IMR-90 (cell line): ENCODE measurements around the gene OR6C65. TPM values are rescaled to one million over a fixed set of nuclear protein-coding genes. Genes with fewer than 3 reads are reported as not detected.

Source experiments
- ATAC-seq: fragments of 200-7000 bp; cut with Tn5 transposase; 2 replicates; pipeline ENCODE4 v1.9.1; 2020; ENCODE audit warnings: low read depth, mild to moderate bottlenecking, moderate library complexity
- BruUV-seq: library from RNA; stranded (reverse); fragments of 400-500 nt; replicated peaks from 2 replicates; lab custom pipeline; 2021; lab: Mats Ljungman, UMichigan
- CTCF ChIA-PET: fragments of 300-600 bp; formaldehyde crosslinking; extraction: SDS; loops from one replicate; lab custom pipeline; 2021; ENCODE audit warnings: antibody characterized with exemption; lab: Yijun Ruan, JAX
- POLR2A ChIA-PET: fragments of 300-600 bp; sonication (Branson Sonifier 250); formaldehyde crosslinking; loops from one replicate; lab custom pipeline; 2022; ENCODE audit warnings: antibody characterized with exemption; ENCODE audit not compliant: unreplicated experiment; lab: Charles Lee
- DNase-seq: peaks from one replicate; pipeline ENCODE4 v3.0.0; 2013
- H2AFZ ChIP-seq: replicated peaks from 2 replicates; pipeline ENCODE3; 2013; ENCODE audit warnings: low read length, mild to moderate bottlenecking; ENCODE audit not compliant: poor library complexity
- H2AK5ac ChIP-seq: 2 replicates; pipeline ENCODE4 v1.6.1; 2013; ENCODE audit warnings: low read depth, low read length, inconsistent platforms
- H2AK9ac ChIP-seq: replicated peaks from 2 replicates; pipeline ENCODE3; 2013; ENCODE audit warnings: mild to moderate bottlenecking, low read depth, low read length, moderate library complexity; ENCODE audit not compliant: poor library complexity
- H2BK120ac ChIP-seq: 2 replicates; pipeline ENCODE4 v1.6.1; 2013; ENCODE audit warnings: low read depth, low read length, inconsistent platforms
- H2BK15ac ChIP-seq: 3 replicates; pipeline ENCODE4 v1.6.1; 2013; ENCODE audit warnings: low read depth, low read length, inconsistent platforms
- H2BK20ac ChIP-seq: 2 replicates; pipeline ENCODE4 v1.6.1; 2013; ENCODE audit warnings: low read depth, mild to moderate bottlenecking, inconsistent platforms, low read length, moderate library complexity
- H2BK5ac ChIP-seq: 2 replicates; pipeline ENCODE4 v1.6.1; 2013; ENCODE audit warnings: mild to moderate bottlenecking, low read depth, low read length, inconsistent platforms; ENCODE audit not compliant: poor library complexity, severe bottlenecking
- H3K14ac ChIP-seq: replicated peaks from 2 replicates; pipeline ENCODE4 v1.6.1; 2013; ENCODE audit warnings: low read depth, low read length, inconsistent platforms
- H3K18ac ChIP-seq: 2 replicates; pipeline ENCODE4 v1.6.1; 2013; ENCODE audit warnings: low read depth, low read length, control low read depth
- H3K23ac ChIP-seq: 2 replicates; pipeline ENCODE4 v1.6.1; 2013; ENCODE audit warnings: low read depth, low read length, inconsistent platforms
- H3K27ac ChIP-seq: 2 replicates; pipeline ENCODE4 v1.5.1; 2013; ENCODE audit warnings: mild to moderate bottlenecking, control low read depth, low read length; ENCODE audit not compliant: insufficient read depth
- H3K27me3 ChIP-seq: 2 replicates; pipeline ENCODE4 v1.6.1; 2013; ENCODE audit warnings: low read length; ENCODE audit not compliant: control insufficient read depth, insufficient read depth
- H3K36me3 ChIP-seq: 2 replicates; pipeline ENCODE4 v1.6.1; 2013; ENCODE audit warnings: low read length, mixed read lengths; ENCODE audit not compliant: control insufficient read depth, insufficient read depth
- H3K4ac ChIP-seq: 2 replicates; pipeline ENCODE4 v1.6.1; 2013; ENCODE audit warnings: low read depth, low read length, inconsistent platforms
- H3K4me1 ChIP-seq: 2 replicates; pipeline ENCODE4 v1.6.1; 2013; ENCODE audit warnings: low read length, mixed read lengths; ENCODE audit not compliant: control insufficient read depth, insufficient read depth
- H3K4me2 ChIP-seq: 2 replicates; pipeline ENCODE4 v1.6.1; 2013; ENCODE audit warnings: low read depth, mild to moderate bottlenecking, control low read depth, low read length, moderate library complexity
- H3K4me3 ChIP-seq: 2 replicates; pipeline ENCODE4 v1.5.1; 2013; ENCODE audit warnings: low read depth, mild to moderate bottlenecking, control low read depth, low read length, moderate library complexity; ENCODE audit not compliant: insufficient read depth
- H3K56ac ChIP-seq: 2 replicates; pipeline ENCODE4 v1.6.1; 2013; ENCODE audit warnings: low read length, inconsistent platforms; ENCODE audit not compliant: insufficient read depth; ENCODE audit errors: extremely low read depth
- H3K79me1 ChIP-seq, 2 experiments: 2 replicates each; pipeline ENCODE4 v1.6.1; 2013; ENCODE audit warnings: low read length in 2 of 2, inconsistent platforms in 1 of 2, low read depth in 1 of 2
- H3K9ac ChIP-seq: 2 replicates; pipeline ENCODE4 v1.6.1; 2013; ENCODE audit warnings: low read depth, low read length, control low read depth
- H3K9me1 ChIP-seq: 2 replicates; pipeline ENCODE4 v1.6.1; 2013; ENCODE audit warnings: low read length, inconsistent platforms; ENCODE audit not compliant: insufficient read depth
- H3K9me3 ChIP-seq: 2 replicates; pipeline ENCODE4 v1.6.1; 2013; ENCODE audit warnings: low read length; ENCODE audit not compliant: control insufficient read depth, insufficient read depth
- H4K20me1 ChIP-seq: 2 replicates; pipeline ENCODE4 v1.6.1; 2013; ENCODE audit warnings: low read length, inconsistent platforms; ENCODE audit not compliant: insufficient read depth
- H4K5ac ChIP-seq: 2 replicates; pipeline ENCODE4 v1.6.1; 2013; ENCODE audit warnings: mild to moderate bottlenecking, low read depth, low read length, control low read depth
- H4K8ac ChIP-seq, 2 experiments: 2 replicates each; pipeline ENCODE4 v1.6.1; 2013; ENCODE audit warnings: low read depth in 2 of 2, low read length in 2 of 2, control low read depth in 1 of 2, inconsistent platforms in 1 of 2
- H4K91ac ChIP-seq: 2 replicates; pipeline ENCODE4 v1.6.1; 2013; ENCODE audit warnings: low read depth, low read length, inconsistent platforms; ENCODE audit not compliant: insufficient read depth
- FOS ChIP-seq: fragments of 150-350 bp; IDR thresholded peaks from 2 replicates; pipeline ENCODE4 v1.6.1; 2016; ENCODE audit warnings: low read depth, low read length
- WGBS, 2 experiments: methylation state at CpG; one replicate each; pipeline versions ENCODE4 v1.1.5 to v1.1.7; 2013; ENCODE audit warnings: missing lambda C conversion rate in 2 of 2; ENCODE audit not compliant: insufficient read length in 1 of 2; ENCODE audit errors: extremely low coverage in 2 of 2; 5-methylcytosine and 5-hydroxymethylcytosine counted together
- dilution Hi-C: fragments of 300-500 bp; cut with HindIII; formaldehyde crosslinking; loops from one replicate; pipeline ENCODE4 v1.14.3; 2018; ENCODE audit warnings: low sequenced_read_pairs; ENCODE audit not compliant: unreplicated experiment
- in situ Hi-C: fragments of 300-500 bp; cut with MboI; formaldehyde crosslinking; loops from 3 replicates; pipeline ENCODE4 v1.14.3; 2019; ENCODE audit warnings: low sequenced_read_pairs, inconsistent platforms, mixed read lengths
- intact Hi-C: fragments of 100-400 bp; cut with micrococcal nuclease; formaldehyde crosslinking; loops from 2 replicates; pipeline ENCODE4 v1.10.0; 2022
- polyA plus RNA-seq, 3 experiments: library from polyadenylated mRNA; depleted of rRNA; stranded (reverse); fragments of >200 nt; gene quantifications; 2 replicates each; pipeline ENCODE4 v1.2.3, GENCODE V29; 2012; ENCODE audit warnings: low replicate concordance in 1 of 3
- total RNA-seq: library from RNA; depleted of rRNA; stranded (reverse); fragments of >200 nt; gene quantifications from 2 replicates; pipeline ENCODE4 v1.2.3, GENCODE V29; 2012

Gene OR6C65
- total and polyA plus RNA-seq, 2 of the 4 experiments (the other 2 are of a cell fraction) = not detected

DNA sequence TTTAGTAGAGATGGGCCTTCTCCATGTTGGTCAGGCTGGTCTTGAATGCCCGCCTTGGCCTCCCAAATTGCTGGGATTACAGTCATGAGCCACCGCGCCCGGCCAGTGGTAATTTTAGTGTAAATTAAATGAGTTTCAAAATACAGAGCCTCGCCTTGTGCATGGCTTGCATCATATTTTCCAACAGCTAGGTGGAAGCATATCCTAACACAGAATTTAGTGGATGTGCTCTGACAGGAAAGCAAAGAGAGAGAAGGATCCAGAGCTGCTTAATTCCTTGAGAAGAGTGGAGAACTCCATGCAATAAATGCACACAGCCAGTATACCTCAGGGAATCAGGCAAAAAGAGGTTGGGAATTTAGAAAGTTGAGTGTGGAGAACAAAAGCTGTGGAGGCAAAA, 46.0 kb downstream of the OR6C65 start:
- Histone ChIP-seq H4K8ac (no peak overlapping the region), H3K9me3 (no peaks in the 10 kb centered on the region), H4K5ac (no peak overlapping the region), H3K9me1 (no peaks in the 10 kb centered on the region), H3K79me1 (no peaks in the 10 kb centered on the region), H2BK120ac (no peak overlapping the region), H3K56ac (no peak overlapping the region), H2AK5ac (no peak overlapping the region), H2BK15ac (no peak overlapping the region), H4K20me1 (no peaks in the 10 kb centered on the region), H3K18ac (no peak overlapping the region), H2BK20ac (no peak overlapping the region), H2BK5ac (no peak overlapping the region), H3K14ac (no peak overlapping the region), H3K4me3 (no peak overlapping the region), H2AFZ (no peak overlapping the region), H2AK9ac (no peak overlapping the region), H3K27me3 (no peaks in the 10 kb centered on the region), H3K36me3 (no peaks in the 10 kb centered on the region), H3K4me2 (no peak overlapping the region), H3K4me1 (no peaks in the 10 kb centered on the region), H3K4ac (no peak overlapping the region), H3K27ac (no peak overlapping the region), H3K23ac (no peak overlapping the region), H4K91ac (no peak overlapping the region), H3K9ac (no peak overlapping the region)
- TF ChIP-seq FOS = no peak
- WGBS, 2 experiments = 40% methylated on average over 1 of the region's 5 CpGs; no CpG with 5 or more reads in 1 of the 2 experiments
- ChIA-PET CTCF (no interaction called here), POLR2A (no interaction called here)
- dilution Hi-C loops = no loop called here
- ATAC-seq = no peak
- in situ Hi-C loops = no loop called here
- no peak for DNase-seq
- BruUV-seq = no TSS peak
- intact Hi-C loops = no loop called here
